Gastroesophageal sphincter (tissue), 4 donors: Measurements from ENCODE around the gene ZNF485. TPM values are rescaled to one million over a fixed set of nuclear protein-coding genes. Genes with fewer than 3 reads are reported as not detected.
"Not testable (repeated sequence)": the region's sequence is repeated elsewhere in the genome, so short reads cannot be mapped to it uniquely, and the experiment has no call there.

Experiments
- ATAC-seq: fragments of 150-250 bp; one replicate; pipeline ENCODE4 v1.9.1; 2016; ENCODE audit warnings: mild to moderate bottlenecking, moderate library complexity
- H3K27ac ChIP-seq, 4 donors: fragments of 200-600 bp; sonication (generic) in 3 of 4; 1 replicate in 3 of 4; 2 replicates in 1 of 4; pipeline ENCODE4 v1.5.1; 2016 to 2019
- H3K27me3 ChIP-seq: fragments of 200-600 bp; sonication (generic); one replicate; pipeline ENCODE4 v1.5.1; 2019
- H3K36me3 ChIP-seq, 2 donors: fragments of 200-600 bp; sonication (generic); one replicate each; pipeline ENCODE4 v1.5.1; 2019; ENCODE audit warnings: control low read depth in 1 of 2
- H3K4me1 ChIP-seq, 3 donors: fragments of 200-600 bp; sonication (generic); 1 replicate in 2 of 3; 2 replicates in 1 of 3; pipeline ENCODE4 v1.5.1; 2016 to 2019; ENCODE audit warnings: control low read depth in 2 of 3
- H3K4me3 ChIP-seq, 2 donors: fragments of 200-600 bp; sonication (generic); one replicate each; pipeline ENCODE4 v1.5.1; 2019; ENCODE audit warnings: mild to moderate bottlenecking in 1 of 2, moderate library complexity in 1 of 2
- H3K9me3 ChIP-seq, 3 donors: fragments of 200-600 bp; sonication (generic); one replicate each; pipeline ENCODE4 v1.5.1; 2017 to 2019; ENCODE audit warnings: control low read depth in 2 of 3
- CTCF ChIP-seq, 4 experiments: fragments of 200-600 bp in 2 of 4; fragments of 450-650 bp in 2 of 4; sonication (generic) in 1 of 4; IDR thresholded peaks; one replicate each; pipeline ENCODE4 v1.5.1; 2017 to 2019; ENCODE audit warnings: antibody characterized with exemption in 4 of 4, mild to moderate bottlenecking in 2 of 4, moderate library complexity in 2 of 4
- EP300 ChIP-seq: sonication (generic); formaldehyde crosslinking; IDR thresholded peaks from one replicate; pipeline ENCODE4 v1.6.1; 2017; ENCODE audit warnings: antibody characterized with exemption, mild to moderate bottlenecking
- POLR2A ChIP-seq, 2 donors: fragments of 450-650 bp; IDR thresholded peaks; one replicate each; pipeline ENCODE4 v1.6.1; 2017; ENCODE audit warnings: antibody characterized with exemption in 2 of 2, mild to moderate bottlenecking in 2 of 2, moderate library complexity in 1 of 2
- POLR2AphosphoS5 ChIP-seq: sonication (generic); formaldehyde crosslinking; IDR thresholded peaks from one replicate; pipeline ENCODE4 v1.6.1; 2017; ENCODE audit warnings: antibody characterized with exemption
- WGBS, 2 donors: methylation state at CpG; one replicate each; pipeline ENCODE4 v1.1.5; 2018; ENCODE audit warnings: low coverage in 1 of 2; 5-methylcytosine and 5-hydroxymethylcytosine counted together
- total RNA-seq, 4 donors: library from RNA; depleted of rRNA; stranded (reverse); fragments of >200 nt; gene quantifications; one replicate each; pipeline ENCODE4 v1.1.0, GENCODE V29; 2016

ZNF485 gene
- total RNA-seq, 4 donors from 2014 or later, result 2.2 to 4.5 (median 2.4) TPM

DNA sequence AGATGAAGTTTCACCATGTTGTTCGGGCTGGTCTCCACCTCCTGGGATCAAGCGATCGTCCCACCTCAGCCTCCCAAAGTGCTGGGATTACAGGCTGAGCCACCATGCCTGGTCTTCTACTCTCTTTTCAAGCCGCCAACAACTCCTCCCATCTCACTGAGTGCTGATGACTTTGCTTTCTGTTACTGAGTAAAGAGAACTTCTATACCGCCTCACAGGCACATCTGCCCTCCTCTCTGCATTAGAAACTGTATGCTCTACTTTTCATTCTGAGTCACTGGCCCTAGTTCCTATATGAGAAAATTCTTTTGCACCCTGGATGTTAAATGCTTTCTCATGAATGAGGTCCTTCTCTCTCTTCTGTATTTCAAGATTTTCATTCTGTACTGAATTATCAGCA is 29.7 kb upstream of the ZNF485 start:
- H3K9me3 ChIP-seq, result no peaks in the 10 kb centered on the region
- H3K36me3 ChIP-seq, result no peaks in the 10 kb centered on the region
- H3K4me3 ChIP-seq, result no peak overlapping the region
- no peak overlapping the region for H3K27ac ChIP-seq
- no peaks in the 10 kb centered on the region for H3K27me3 ChIP-seq
- peaks cover 0 to 24% (median 0%) of the 10 kb centered on the region in 3 donors for H3K4me1 ChIP-seq
- TF ChIP-seq POLR2A (IDR thresholded peaks at IDR 0.05), result no peak
- no peak for TF ChIP-seq EP300
- TF ChIP-seq POLR2AphosphoS5, result no peak
- no peak for TF ChIP-seq CTCF (IDR thresholded peaks at IDR 0.05)
- no peak for ATAC-seq
- 89 to 98% methylated on average over 3 to 4 of the region's 5 CpGs for WGBS, 2 donors

- TF ChIP-seq POLR2AphosphoS5, result no peak
- TF ChIP-seq POLR2A (IDR thresholded peaks at IDR 0.05), result no peak
- TF ChIP-seq CTCF (IDR thresholded peaks at IDR 0.05), result no peak
- no peak for TF ChIP-seq EP300
- no peaks in the 10 kb centered on the region for H3K27me3 ChIP-seq
- ATAC-seq, result no peak
- H3K36me3 ChIP-seq, result no peaks in the 10 kb centered on the region
- H3K4me3 ChIP-seq, result no peak overlapping the region
- 100% methylated on average over 2 of the region's 4 CpGs for WGBS, 2 donors
- no peaks in the 10 kb centered on the region for H3K4me1 ChIP-seq
- no peaks in the 10 kb centered on the region for H3K9me3 ChIP-seq
- no peak overlapping the region for H3K27ac ChIP-seq
Observed at GRCh38 chr10:43584051-43584450, 22.2 kb upstream of the ZNF485 start.

- no peaks in the 10 kb centered on the region for H3K27me3 ChIP-seq
- H3K9me3 ChIP-seq, result no peaks in the 10 kb centered on the region
- no peak for TF ChIP-seq EP300
- TF ChIP-seq POLR2A (IDR thresholded peaks at IDR 0.05), result no peak
- no peak for TF ChIP-seq CTCF (IDR thresholded peaks at IDR 0.05)
- TF ChIP-seq POLR2AphosphoS5, result no peak
- no peak overlapping the region for H3K4me3 ChIP-seq
- no peak for ATAC-seq
- no peak overlapping the region for H3K27ac ChIP-seq
- no peaks in the 10 kb centered on the region for H3K36me3 ChIP-seq
- WGBS, 2 donors, result 82% methylated on average over 4 of the region's 5 CpGs; no CpG with 5 or more reads in 1 of the 2 donors
- no peaks in the 10 kb centered on the region for H3K4me1 ChIP-seq
Observed at GRCh38 chr10:43585046-43585445, 21.2 kb upstream of the ZNF485 start.

- H3K27me3 ChIP-seq, result no peaks in the 10 kb centered on the region
- H3K36me3 ChIP-seq, result no peaks in the 10 kb centered on the region
- H3K4me1 ChIP-seq, result no peaks in the 10 kb centered on the region
- H3K27ac ChIP-seq, result no peak overlapping the region
- no peak for ATAC-seq
- 71 to 76% methylated on average over 6 to 9 of the region's 9 CpGs for WGBS, 2 donors
- H3K9me3 ChIP-seq, result peaks cover 0 to 1% (median 0%) of the 10 kb centered on the region in 3 donors
- no peak overlapping the region for H3K4me3 ChIP-seq
- TF ChIP-seq CTCF (IDR thresholded peaks at IDR 0.05) (no peak), POLR2A (IDR thresholded peaks at IDR 0.05) (no peak), POLR2AphosphoS5 (no peak)
Observed at GRCh38 chr10:43585981-43586729, 20.1 kb upstream of the ZNF485 start.

DNA sequence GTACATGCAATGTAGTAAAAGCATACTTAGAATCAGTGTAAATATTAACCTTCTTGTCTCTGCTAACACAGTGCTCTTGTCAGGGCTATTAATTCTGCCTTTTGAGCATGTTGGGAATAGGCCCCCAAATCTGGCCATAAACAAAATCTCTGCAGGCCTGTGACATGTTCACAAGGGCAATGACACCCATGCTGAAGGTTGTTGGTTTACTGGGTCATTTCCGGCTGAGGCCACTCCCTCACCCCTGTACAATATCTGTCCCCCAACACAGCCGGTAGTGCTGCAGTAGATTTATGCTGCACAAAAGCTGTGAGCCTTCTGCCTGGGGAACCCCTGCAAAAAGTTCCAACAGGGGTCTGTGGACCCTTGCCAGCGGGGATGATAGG is 19.5 kb upstream of the ZNF485 start:
- not testable (repeated sequence) for H3K4me3 ChIP-seq, H3K27ac ChIP-seq, ATAC-seq, H3K4me1 ChIP-seq, H3K9me3 ChIP-seq, H3K27me3 ChIP-seq, H3K36me3 ChIP-seq
- no CpG with 5 or more reads among the region's 3 CpGs for WGBS, 2 donors
